ENCODE results near the gene RABGEF1.

- TF ChIP-seq, protein P1, sequence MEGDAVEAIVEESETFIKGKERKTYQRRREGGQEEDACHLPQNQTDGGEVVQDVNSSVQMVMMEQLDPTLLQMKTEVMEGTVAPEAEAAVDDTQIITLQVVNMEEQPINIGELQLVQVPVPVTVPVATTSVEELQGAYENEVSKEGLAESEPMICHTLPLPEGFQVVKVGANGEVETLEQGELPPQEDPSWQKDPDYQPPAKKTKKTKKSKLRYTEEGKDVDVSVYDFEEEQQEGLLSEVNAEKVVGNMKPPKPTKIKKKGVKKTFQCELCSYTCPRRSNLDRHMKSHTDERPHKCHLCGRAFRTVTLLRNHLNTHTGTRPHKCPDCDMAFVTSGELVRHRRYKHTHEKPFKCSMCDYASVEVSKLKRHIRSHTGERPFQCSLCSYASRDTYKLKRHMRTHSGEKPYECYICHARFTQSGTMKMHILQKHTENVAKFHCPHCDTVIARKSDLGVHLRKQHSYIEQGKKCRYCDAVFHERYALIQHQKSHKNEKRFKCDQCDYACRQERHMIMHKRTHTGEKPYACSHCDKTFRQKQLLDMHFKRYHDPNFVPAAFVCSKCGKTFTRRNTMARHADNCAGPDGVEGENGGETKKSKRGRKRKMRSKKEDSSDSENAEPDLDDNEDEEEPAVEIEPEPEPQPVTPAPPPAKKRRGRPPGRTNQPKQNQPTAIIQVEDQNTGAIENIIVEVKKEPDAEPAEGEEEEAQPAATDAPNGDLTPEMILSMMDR (IDR thresholded peaks at IDR 0.05): no peak
- TF ChIP-seq ZFX (IDR thresholded peaks at IDR 0.05; ENCODE audit: borderline replicate concordance): no peak
These were observed 11.4 kb downstream of the RABGEF1 start for GRCh38 chr7:66751945-66752344.
